ENCODE measurements around the gene C5orf22.

The C5orf22 gene

DNA sequence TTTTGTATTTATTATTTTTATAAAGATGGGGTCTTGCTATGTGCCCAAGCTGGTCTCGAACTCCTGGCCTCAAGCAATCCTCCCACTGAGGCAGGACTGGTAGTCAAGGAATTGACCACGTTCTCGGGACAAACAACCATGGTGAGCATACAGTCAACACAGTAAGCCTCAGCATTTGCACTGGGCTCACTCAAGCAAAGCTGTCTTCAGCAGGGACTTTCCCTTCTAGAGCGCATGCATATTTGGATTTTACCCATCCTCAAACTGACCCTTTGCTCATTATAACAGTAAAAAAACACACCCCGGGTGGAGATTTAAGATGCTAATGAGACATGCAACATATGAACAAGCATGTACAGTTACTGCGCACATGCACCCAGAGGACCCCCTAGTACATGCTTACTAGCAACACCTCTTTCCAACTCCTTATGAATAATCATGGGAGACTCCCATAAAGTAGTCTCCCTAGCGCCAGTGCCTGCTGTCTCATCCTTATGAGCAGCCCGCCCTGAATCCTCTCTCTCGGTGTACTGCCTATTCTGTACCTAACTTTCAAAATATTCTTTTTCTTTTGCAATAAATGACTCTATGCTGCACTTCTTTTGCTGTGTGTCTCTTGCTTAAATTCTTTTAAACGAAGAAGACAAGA lies 41.5 kb downstream of the C5orf22 start:
- no peaks in the 10 kb centered on the region for H3K9me3 ChIP-seq (ENCODE audit: control insufficient read depth, insufficient read depth, low read length)
- H3K4me2 ChIP-seq (ENCODE audit: low read length) = no peak overlapping the region
- H3K4me1 ChIP-seq (ENCODE audit: control insufficient read depth, low read length) = no peaks in the 10 kb centered on the region
- H3K79me2 ChIP-seq (ENCODE audit: control insufficient read depth, low read length) = no peaks in the 10 kb centered on the region
- H3K36me3 ChIP-seq (ENCODE audit: control insufficient read depth, low read length) = no peaks in the 10 kb centered on the region
- H3K27ac ChIP-seq (ENCODE audit: low read depth, low read length) = no peak overlapping the region
- no peaks in the 10 kb centered on the region for H3K9me2 ChIP-seq (replicated peaks; ENCODE audit: control insufficient read depth, low read length)
- no peak for TF ChIP-seq EZH2phosphoT487 (IDR thresholded peaks at IDR 0.05; ENCODE audit: borderline replicate concordance, low read length)
- TF ChIP-seq CTCF (IDR thresholded peaks at IDR 0.05; ENCODE audit: low read depth, low read length, poor library complexity, severe bottlenecking) = no peak
- no peaks in the 10 kb centered on the region for H4K20me1 ChIP-seq (ENCODE audit: control insufficient read depth, insufficient read depth, low read depth, low read length)
- H3F3A ChIP-seq (ENCODE audit: control insufficient read depth, insufficient read depth) = no peaks in the 10 kb centered on the region
- H3K27me3 ChIP-seq (ENCODE audit: control insufficient read depth, low read length) = peaks cover 8% of the 10 kb centered on the region; the same call in 1 of the 2 replicates
- H3K4me3 ChIP-seq (ENCODE audit: low read length) = no peak overlapping the region

- TF ChIP-seq CTCF (IDR thresholded peaks at IDR 0.05; ENCODE audit: low read depth, low read length, poor library complexity, severe bottlenecking) (no peak), EZH2phosphoT487 (IDR thresholded peaks at IDR 0.05; ENCODE audit: borderline replicate concordance, low read length) (no peak)
- Histone ChIP-seq H4K20me1 (ENCODE audit: control insufficient read depth, insufficient read depth, low read depth, low read length) (no peaks in the 10 kb centered on the region), H3K36me3 (ENCODE audit: control insufficient read depth, low read length) (no peaks in the 10 kb centered on the region), H3F3A (ENCODE audit: control insufficient read depth, insufficient read depth) (no peaks in the 10 kb centered on the region), H3K4me3 (ENCODE audit: low read length) (no peak overlapping the region), H3K4me2 (ENCODE audit: low read length) (no peak overlapping the region), H3K79me2 (ENCODE audit: control insufficient read depth, low read length) (no peaks in the 10 kb centered on the region), H3K9me2 (replicated peaks; ENCODE audit: control insufficient read depth, low read length) (no peaks in the 10 kb centered on the region), H3K27me3 (ENCODE audit: control insufficient read depth, low read length) (peaks cover 8% of the 10 kb centered on the region; the same call in 1 of the 2 replicates), H3K9me3 (ENCODE audit: control insufficient read depth, insufficient read depth, low read length) (no peaks in the 10 kb centered on the region), H3K27ac (ENCODE audit: low read depth, low read length) (no peak overlapping the region), H3K4me1 (ENCODE audit: control insufficient read depth, low read length) (no peaks in the 10 kb centered on the region)
These were observed 42.7 kb downstream of the C5orf22 start for GRCh38 chr5:31574772-31575171.

DNA sequence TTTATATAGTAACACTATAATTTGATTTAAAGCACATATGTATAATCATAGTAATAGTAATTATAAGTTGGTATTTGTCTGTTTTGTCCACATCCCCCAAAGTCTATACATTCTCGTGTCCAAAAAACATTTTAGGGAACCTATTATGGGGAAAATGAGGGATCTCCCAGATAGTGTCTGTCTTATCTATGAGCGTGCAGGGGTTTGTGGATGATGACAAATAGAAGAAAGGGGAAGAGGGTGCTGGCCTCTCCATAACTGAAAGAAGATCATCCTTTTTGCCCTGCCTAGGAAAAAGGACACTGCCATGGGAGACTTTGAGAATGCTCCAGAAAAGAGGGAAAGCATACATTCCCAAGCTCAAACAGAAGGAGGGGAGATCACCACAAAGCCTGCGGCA lies 45.3 kb downstream of the C5orf22 start:
- H3K4me3 ChIP-seq (ENCODE audit: low read length) = no peak overlapping the region
- H3K4me1 ChIP-seq (ENCODE audit: control insufficient read depth, low read length) = no peaks in the 10 kb centered on the region
- no peaks in the 10 kb centered on the region for H4K20me1 ChIP-seq (ENCODE audit: control insufficient read depth, insufficient read depth, low read depth, low read length)
- peaks cover 8% of the 10 kb centered on the region for H3K27me3 ChIP-seq (ENCODE audit: control insufficient read depth, low read length)
- no peaks in the 10 kb centered on the region for H3K79me2 ChIP-seq (ENCODE audit: control insufficient read depth, low read length)
- TF ChIP-seq EZH2phosphoT487 (IDR thresholded peaks at IDR 0.05; ENCODE audit: borderline replicate concordance, low read length) = no peak
- no peak for TF ChIP-seq CTCF (IDR thresholded peaks at IDR 0.05; ENCODE audit: low read depth, low read length, poor library complexity, severe bottlenecking)
- H3K27ac ChIP-seq (ENCODE audit: low read depth, low read length) = no peak overlapping the region
- H3F3A ChIP-seq (ENCODE audit: control insufficient read depth, insufficient read depth) = no peaks in the 10 kb centered on the region
- H3K36me3 ChIP-seq (ENCODE audit: control insufficient read depth, low read length) = no peaks in the 10 kb centered on the region
- no peaks in the 10 kb centered on the region for H3K9me2 ChIP-seq (replicated peaks; ENCODE audit: control insufficient read depth, low read length)
- H3K4me2 ChIP-seq (ENCODE audit: low read length) = no peak overlapping the region
- H3K9me3 ChIP-seq (ENCODE audit: control insufficient read depth, insufficient read depth, low read length) = no peaks in the 10 kb centered on the region

All from DOHH2 (cell line).